CD4-positive, alpha-beta T cell treated with Interleukin-17A for 4 hours (primary cell): Measurements from ENCODE around the gene SPTAN1.
A peak's percentile ranks its signal among the peaks of the same experiment; 100 is the strongest.
"Not testable (repeated sequence)": the region's sequence is repeated elsewhere in the genome, so short reads cannot be mapped to it uniquely, and the experiment has no call there.

ENCODE experiments used
- DNase-seq: peaks from one replicate; pipeline ENCODE4 v3.0.0-alpha.2; 2020; ENCODE audit warnings: mixed read lengths

Gene SPTAN1

GRCh38 chr9:128634111-128634510 lies 81.7 kb downstream of the SPTAN1 start:
- DNase-seq = no peak

GRCh38 chr9:128634651-128635262 lies 82.4 kb downstream of the SPTAN1 start:
- no peak for DNase-seq

GRCh38 chr9:128635266-128636023 lies 83.1 kb downstream of the SPTAN1 start:
- DNase-seq = no peak

DNA sequence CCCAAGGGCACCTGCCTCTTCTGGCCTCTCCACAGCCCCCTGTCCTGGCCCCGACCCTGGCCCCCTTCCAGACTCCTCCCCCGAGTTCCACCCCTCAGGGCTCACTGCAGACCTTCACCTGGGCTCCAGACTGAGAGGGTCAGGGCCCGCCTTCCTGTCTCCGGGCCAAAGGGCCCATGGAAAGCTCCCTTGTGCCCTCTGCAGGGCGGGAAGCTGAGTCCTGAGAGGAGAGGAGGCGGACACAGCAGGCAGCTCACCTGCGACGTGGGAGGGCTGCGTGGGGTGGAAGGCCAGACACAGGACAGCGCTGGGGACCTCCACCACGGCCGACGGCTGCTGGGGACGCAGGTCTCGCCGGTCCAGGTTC lies 83.6 kb downstream of the SPTAN1 start:
- DNase-seq = no peak

GRCh38 chr9:128636556-128637530 lies 84.5 kb downstream of the SPTAN1 start:
- DNase-seq = no peak

DNA sequence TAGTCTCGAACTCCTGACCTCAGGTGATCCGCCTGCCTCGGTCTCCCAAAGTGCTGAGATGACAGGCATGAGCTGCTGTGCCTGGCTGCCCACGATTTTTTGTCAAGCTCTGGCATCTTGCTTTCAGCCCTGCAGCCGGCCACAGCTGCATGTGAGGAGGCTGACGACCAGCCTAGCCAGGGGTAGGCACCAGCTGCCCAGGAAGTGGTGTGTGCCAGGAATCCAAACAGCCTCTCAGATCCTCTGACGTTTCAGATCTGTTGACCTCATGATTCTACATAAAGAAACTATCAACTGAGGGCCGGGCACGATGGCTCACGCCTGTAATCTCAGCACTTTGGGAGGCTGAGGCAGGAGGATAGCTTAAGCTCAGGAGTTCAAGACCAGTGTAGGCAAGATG lies 85.3 kb downstream of the SPTAN1 start:
- DNase-seq = no peak

- DNase-seq = no peak
Measured at GRCh38 chr9:128638580-128638979, 86.2 kb downstream of the SPTAN1 start.

GRCh38 chr9:128640603-128641002 lies 88.2 kb downstream of the SPTAN1 start:
- DNase-seq = no peak

- DNase-seq = no peak
Measured at GRCh38 chr9:128642675-128643245, 90.4 kb downstream of the SPTAN1 start.

- DNase-seq = no peak
Measured at GRCh38 chr9:128643519-128644300, 91.3 kb downstream of the SPTAN1 start.

GRCh38 chr9:128648206-128648605 lies 95.8 kb downstream of the SPTAN1 start:
- peak; percentile 81 for DNase-seq

GRCh38 chr9:128651798-128652197 lies 99.4 kb downstream of the SPTAN1 start:
- no peak for DNase-seq

- DNase-seq = no peak
Measured at GRCh38 chr9:128653908-128654307, 101.5 kb downstream of the SPTAN1 start.

DNA sequence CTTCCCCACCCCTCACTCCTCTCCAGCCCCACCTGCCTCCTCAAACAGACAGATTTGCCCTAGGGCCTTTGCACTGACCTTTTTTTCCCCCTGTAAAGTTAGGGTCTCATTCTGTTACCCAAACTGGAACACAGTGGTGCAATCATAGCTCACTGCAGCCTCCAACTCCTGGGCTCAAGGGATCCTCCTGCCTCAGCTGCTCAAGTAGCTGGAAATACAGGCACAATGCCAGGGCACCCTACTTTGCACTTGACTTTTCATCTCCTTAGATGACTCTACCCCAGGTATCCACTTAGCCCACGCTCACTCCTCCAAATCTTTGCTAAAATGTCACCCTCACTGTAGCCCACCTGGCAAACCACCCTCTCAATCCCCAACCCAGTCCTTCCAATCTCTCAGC lies 102.1 kb downstream of the SPTAN1 start:
- no peak for DNase-seq

- DNase-seq = peak; percentile 99
Measured at GRCh38 chr9:128656416-128657343, 104.3 kb downstream of the SPTAN1 start, which contains the start of gene DYNC2I2. TSS of gene DYNC2I2 (minus strand) at chr9:128656847. CDS start at chr9:128656726, 121 bp downstream.

- DNase-seq = no peak
Measured at GRCh38 chr9:128657344-128657704, 104.9 kb downstream of the SPTAN1 start.

DNA sequence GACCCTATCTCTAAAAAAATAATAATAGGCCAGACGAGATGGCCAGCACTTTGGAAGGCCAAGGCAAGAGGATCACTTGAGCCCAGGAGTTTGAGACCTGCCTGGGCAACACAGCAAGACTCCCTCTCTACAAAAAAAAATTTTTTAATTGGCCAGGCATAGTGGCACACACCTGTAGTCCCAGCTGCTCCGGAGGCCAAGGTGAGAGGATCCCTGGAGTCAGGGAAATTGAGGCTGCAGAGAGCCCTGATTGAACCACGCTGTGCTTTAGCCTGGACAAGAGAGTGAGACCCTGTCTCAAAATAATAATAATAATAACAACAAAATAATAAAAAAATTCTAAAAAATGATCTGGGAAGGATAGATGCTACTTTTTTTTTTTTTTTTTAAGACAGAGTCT lies 105.4 kb downstream of the SPTAN1 start:
- DNase-seq = no peak

DNA sequence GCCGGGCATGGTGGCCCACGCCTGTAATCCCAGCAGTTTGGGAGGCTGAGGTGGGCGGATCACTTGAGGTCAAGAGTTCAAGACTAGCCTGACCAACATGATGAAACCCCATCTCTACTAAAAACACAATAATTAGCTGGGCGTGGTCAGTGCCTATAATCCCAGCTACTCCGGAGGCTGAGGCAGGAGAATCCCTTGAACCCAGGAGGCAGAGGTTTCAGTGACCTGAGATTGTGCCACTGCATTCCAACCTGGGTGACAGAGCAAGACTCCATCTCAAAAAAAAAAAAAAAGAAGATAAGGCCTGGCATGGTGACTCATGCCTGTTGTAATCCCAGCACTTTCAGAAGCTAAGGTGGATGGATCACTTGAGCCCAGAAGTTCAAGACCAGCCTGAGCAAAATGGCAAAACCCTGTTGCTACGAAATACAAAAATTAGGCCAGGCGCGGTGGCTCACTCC lies 114.1 kb downstream of the SPTAN1 start:
- DNase-seq = not testable (repeated sequence)

DNA sequence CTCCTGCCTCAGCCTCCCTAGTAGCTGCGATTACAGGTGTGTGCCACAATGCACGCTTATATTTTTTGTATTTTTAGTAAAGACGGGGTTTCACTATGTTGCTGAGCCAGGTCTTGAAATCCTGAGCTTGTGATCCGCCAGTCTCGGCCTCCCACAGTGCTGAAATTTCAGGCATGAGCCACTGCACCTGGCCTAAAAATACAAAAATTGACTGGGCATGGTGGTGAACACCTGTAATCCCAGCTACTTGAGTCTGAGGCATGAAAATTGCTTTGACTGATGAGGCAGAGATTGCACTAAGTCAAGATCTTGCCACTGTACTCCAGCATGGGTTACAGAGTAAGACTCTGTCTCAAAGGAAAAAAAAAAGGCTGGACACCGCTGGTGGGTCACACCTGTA lies 117.4 kb downstream of the SPTAN1 start:
- DNase-seq = no peak

GRCh38 chr9:128675382-128675781 lies 123.0 kb downstream of the SPTAN1 start:
- DNase-seq = no peak

DNA sequence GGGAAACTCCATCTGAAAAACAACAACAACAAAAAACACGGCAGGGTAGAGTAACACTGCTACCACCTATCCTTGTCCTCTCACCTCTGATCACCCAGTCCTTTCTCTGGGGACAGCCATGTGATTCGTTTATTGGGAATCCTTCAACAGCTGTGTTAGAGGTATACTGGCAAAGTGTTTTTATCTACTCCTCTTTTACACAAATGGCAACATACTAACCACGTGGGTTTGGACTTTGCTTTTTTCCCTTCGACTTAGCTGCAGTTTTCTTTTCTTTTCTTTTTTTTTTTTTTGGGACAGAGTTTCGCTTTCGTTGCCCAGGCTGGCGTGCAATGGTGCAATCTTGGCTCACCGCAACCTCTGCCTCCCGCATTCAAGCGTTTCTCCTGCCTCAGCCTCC lies 125.4 kb downstream of the SPTAN1 start:
- no peak for DNase-seq
